GM18873 (cell line): ENCODE data around the gene NEB.

Experiments
- ATAC-seq: cut with Tn5 transposase; IDR thresholded peaks from one replicate; pipeline ENCODE4 v1.9.1; 2021; ENCODE audit warnings: mild to moderate bottlenecking, moderate library complexity, moderate number of reproducible peaks; ENCODE audit not compliant: unreplicated experiment, low FRiP score

Gene NEB

DNA sequence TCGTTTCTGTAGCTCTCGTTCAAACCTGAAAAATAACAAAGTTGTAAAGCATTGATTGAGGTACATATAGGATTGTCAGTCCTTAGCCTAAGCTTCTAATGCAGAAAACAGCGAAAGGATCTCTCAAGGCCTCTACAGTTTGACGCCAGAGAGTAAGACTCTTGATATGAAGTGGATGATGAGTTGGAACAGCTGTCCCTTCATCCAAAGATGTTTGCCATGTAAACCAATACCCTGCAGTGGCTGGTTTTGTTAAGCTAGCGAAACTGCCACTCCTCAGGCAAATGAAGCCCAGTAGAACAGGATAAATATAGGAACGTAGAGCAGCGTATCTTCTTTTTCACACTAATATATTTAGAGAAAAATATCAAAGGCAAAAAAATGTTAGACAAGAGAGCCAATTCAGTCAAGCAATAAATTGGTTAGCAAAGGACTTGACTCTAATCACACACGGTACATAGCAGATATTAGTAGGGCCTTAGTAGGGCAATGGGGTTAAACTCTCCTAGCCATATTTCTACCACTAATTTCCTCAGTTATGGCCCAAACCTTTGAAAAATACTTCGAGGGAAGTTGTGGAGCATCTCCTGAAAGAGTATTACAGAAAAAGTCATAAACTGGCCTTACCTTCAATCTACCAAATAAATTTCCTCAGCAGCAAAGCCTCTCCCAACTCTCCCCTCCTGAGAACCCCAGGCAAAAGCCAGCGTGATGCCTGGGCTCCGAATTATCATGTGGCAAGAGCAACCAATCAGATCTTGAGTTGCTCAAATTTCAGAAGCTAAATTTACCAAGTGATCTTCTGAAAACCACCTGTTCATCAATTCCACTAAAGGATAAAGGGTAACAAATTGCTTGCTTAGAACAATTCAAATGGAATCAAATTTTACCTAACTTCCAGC is at the start of gene NEB:
TSS of gene NEB (minus strand) at position 706 of the 902 bp plus-strand sequence. CDS start 1,320 bp downstream, outside the sequence.
- ATAC-seq, result no peak

- no peak for ATAC-seq
These were observed 48.9 kb upstream of the NEB start for GRCh38 chr2:151783133-151783520.

- ATAC-seq, result no peak
These were observed 48.3 kb upstream of the NEB start for GRCh38 chr2:151782378-151783132.

DNA sequence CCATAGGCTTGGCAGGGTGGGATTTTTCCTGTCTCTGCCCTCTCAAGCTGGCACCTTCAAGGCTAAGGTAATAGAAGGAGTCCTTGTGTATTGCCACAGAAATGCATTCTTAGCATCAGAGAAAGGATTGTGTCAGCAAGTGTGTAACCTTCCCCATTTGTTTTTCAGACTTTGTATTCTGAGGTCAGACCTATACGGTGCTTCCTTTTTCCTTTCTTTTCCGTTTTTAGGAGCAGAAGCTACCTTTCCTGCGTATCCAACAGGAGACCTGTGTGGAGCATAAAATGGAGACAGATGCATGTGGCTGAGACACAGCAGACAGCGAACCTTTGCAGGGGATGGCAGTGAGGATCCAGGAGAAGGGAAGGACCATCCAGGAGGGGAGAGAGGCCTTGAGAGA is 47.4 kb upstream of the NEB start:
- ATAC-seq, result no peak

DNA sequence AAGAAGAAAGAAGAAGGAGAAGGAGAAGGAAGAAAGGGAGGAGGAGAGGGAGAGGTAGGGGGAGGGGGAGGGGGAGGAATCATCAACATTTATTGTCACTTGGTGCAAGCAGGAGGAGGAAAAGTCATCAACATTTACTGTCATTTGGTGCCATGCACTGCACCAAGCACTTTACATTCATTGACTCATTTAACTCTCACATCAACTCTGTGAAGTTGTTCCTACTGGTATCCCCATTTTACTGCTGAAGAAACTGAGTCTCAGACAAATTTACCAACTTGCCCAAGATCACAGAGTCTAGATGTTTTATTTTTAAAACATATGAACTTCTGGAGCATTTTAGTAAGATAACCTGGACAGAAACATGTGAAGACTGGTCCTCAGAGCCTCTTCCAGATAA is 46.7 kb upstream of the NEB start:
- no peak for ATAC-seq

GRCh38 chr2:151777935-151778334 is 43.7 kb upstream of the NEB start:
- ATAC-seq, result no peak

GRCh38 chr2:151777487-151777886 is 43.2 kb upstream of the NEB start:
- ATAC-seq, result no peak

DNA sequence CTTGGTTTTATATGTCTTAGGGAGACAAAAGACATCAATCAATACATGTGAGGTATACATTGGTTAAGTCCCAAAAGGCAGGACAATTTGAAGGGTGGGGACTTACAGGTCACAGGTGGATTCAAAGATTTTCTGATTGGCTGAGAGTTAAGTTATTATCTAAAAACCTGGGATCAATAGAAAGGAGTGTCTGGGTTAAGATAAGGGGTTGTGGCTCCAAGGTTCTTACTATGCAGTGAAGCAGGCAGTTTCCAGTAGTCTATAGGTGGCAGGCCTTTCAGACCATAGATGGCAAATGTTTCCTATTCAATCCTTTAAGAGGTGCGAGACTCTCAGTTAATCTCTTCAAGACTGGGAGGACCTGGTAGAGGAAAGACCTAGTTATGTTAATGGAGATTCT is 42.1 kb upstream of the NEB start:
- ATAC-seq, result no peak

GRCh38 chr2:151775057-151775740 is 40.9 kb upstream of the NEB start:
- no peak for ATAC-seq

- no peak for ATAC-seq
These were observed 40.2 kb upstream of the NEB start for GRCh38 chr2:151774506-151774905.

DNA sequence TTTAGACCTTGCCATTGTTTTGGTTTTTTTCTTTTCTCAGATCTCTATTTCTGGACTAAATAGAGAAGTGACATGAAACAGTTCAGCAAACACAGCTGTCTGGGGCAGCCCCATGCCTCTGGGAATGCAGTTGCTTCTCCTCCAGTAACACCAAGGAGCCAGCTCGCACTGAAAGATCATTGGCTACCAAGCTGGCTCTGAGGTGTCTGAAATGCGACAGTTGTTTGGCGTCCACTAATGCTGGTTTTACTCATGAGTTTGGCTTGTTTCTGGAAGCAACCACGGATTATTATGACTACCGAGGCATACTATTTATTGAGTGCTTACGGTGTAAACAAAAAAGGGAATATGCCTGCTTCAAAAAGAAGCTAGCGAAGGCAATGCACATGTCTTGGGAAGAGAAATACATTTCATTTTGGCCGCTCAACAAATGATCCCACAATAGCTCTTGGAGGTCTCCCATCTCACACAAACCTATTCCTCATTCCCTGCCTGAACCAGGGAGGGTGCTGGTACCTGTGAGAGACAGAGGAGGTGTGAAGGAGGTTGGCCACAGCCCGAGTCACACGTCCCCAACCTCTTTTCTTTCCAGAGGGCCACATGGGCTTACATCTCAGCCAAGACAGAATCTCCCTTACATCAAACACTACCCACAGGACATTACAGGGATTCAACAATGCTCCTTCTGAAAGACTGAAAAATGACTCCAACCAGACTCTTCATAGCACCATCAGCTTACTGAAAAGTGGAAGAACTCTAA is 37.5 kb upstream of the NEB start:
- ATAC-seq, result peak; percentile 95

GRCh38 chr2:151770995-151771394 is 36.7 kb upstream of the NEB start:
- peak; percentile 16 for ATAC-seq

DNA sequence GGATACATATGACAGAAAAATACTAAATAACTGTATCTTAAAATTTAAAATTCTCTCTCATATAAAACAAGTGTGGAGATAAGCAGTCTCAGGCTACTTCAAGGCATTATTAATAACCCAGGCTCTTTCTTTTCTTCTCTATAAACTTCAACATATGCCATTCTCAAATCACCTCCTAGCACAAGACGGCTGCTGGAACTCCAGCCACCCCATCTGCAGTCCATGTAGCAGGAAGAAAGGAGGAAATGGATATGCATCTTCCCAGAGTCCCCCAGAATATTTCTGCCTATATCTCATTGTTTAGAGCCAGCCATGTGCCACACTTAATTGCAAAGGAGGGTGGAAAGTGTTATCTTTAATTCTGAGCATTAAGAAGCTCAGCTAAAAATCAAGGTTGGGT is 35.3 kb upstream of the NEB start:
- ATAC-seq, result no peak

DNA sequence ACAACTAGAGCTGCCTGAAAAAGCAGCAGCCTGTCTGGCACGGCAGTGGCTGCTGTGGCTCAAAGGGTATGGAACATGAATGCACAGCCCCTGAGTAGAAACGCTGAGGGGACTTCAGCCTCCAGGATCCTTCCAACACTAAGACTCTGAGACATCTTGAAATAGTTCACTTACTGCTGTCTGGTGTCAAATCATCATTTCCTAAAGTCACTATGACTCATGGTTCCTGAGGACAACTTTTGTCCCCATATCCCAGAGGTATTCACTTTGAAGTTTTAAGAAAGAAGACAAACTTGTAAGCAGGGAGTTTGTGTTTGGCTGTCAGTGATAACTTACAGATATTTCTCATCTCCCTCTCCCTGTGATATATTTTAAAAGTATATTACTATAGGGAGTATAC is 33.3 kb upstream of the NEB start:
- no peak for ATAC-seq

- ATAC-seq, result peak; percentile 57
These were observed 32.3 kb upstream of the NEB start for GRCh38 chr2:151766437-151767153.

DNA sequence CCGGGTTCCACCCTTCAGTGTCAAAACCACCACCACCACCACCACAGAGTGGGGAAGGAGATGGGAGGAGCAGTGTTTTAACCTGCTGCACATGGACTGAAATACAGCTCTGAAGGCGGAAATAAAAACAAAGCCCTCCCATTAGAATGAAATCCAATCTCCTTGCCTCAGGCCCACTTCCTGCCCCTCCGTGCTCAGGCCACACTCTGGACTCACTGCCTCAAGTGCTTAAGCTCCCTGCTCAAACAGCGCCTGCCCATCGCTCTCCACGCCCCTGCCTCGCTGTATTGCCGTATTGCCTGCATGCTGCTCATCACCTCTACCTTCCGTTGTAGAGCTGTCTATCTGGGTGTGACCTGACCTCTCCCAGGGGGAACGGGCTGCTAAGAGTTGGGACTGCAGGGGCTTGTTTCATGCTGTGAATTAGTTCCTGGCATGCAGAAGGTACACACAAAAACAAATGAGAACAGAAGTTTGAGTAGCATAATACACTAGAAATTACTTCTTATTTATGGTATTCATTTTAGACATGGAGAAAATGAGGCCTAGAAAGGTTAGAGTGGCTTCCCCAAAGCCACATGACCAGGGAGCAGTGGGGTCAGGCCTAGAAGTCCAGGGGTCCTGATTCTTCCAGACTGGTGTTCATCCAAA is 31.6 kb upstream of the NEB start:
- no peak for ATAC-seq

- no peak for ATAC-seq
These were observed 28.4 kb upstream of the NEB start for GRCh38 chr2:151762694-151763093.

GRCh38 chr2:151761687-151762086 is 27.4 kb upstream of the NEB start:
- ATAC-seq, result no peak

GRCh38 chr2:151761193-151761592 is 26.9 kb upstream of the NEB start:
- no peak for ATAC-seq
